ENCODE measurements around the gene IQCC.

DNA sequence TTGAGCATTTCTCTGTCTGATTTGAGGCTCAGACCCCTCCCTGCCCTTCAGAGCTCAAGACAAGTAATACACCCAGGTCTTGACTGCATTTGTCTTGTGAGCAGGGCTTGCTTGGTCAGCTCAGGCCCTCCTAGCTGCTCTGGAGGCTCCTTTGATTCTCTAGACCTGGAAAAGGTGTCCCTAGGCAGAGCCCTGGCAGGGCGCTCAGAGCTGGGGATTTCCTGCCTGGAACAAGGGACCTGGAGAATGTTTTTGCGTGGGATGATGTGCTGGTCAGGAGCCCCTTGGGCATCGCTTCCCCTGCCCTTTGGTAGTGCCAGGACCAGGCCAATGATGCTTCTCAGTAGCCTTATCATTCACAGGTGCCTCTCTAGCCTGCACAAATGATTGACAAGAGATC, 9.9 kb upstream of the IQCC start:
- TF ChIP-seq, protein P1, sequence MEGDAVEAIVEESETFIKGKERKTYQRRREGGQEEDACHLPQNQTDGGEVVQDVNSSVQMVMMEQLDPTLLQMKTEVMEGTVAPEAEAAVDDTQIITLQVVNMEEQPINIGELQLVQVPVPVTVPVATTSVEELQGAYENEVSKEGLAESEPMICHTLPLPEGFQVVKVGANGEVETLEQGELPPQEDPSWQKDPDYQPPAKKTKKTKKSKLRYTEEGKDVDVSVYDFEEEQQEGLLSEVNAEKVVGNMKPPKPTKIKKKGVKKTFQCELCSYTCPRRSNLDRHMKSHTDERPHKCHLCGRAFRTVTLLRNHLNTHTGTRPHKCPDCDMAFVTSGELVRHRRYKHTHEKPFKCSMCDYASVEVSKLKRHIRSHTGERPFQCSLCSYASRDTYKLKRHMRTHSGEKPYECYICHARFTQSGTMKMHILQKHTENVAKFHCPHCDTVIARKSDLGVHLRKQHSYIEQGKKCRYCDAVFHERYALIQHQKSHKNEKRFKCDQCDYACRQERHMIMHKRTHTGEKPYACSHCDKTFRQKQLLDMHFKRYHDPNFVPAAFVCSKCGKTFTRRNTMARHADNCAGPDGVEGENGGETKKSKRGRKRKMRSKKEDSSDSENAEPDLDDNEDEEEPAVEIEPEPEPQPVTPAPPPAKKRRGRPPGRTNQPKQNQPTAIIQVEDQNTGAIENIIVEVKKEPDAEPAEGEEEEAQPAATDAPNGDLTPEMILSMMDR (IDR thresholded peaks at IDR 0.05; ENCODE audit: low read length) = no peak
- no peak for TF ChIP-seq EZH2 (IDR thresholded peaks at IDR 0.05; ENCODE audit: borderline replicate concordance, low read length)
